ENCODE results near the gene TASP1. TPM values are rescaled to one million over a fixed set of nuclear protein-coding genes. Genes with fewer than 3 reads are reported as not detected.
"Not testable (repeated sequence)": the region's sequence is repeated elsewhere in the genome, so short reads cannot be mapped to it uniquely, and the experiment has no call there.

The TASP1 gene
- polyA plus RNA-seq, 3 donors: 2.3 to 3.3 (median 2.6) TPM

GRCh38 chr20:13382786-13383185 lies 255.9 kb downstream of the TASP1 start:
- H3K36me3 ChIP-seq (replicated peaks in 1 of 2; ENCODE audit: control insufficient read depth in 1 of 2, insufficient read depth in 2 of 2, low read length in 2 of 2): peaks cover 0 to 3% of the 10 kb centered on the region in 2 donors
- no peaks in the 10 kb centered on the region for H4K20me1 ChIP-seq (ENCODE audit: insufficient read depth, low read length)
- intact Hi-C loops (cut with micrococcal nuclease): no loop called here
- no peak overlapping the region for H3K4me3 ChIP-seq (replicated peaks in 1 of 3; ENCODE audit: low read depth in 2 of 3, low read length in 3 of 3)
- Mint-ChIP-seq H3K9me3 (peaks cover 23 to 44% (median 31%) of the 10 kb centered on the region in 7 donors), H3K4me3 (no peak overlapping the region), H3K27me3 (ENCODE audit: low read depth in 3 of 3) (peaks cover 0 to 3% (median 0%) of the 10 kb centered on the region in 3 donors), H3K36me3 (peaks cover 2 to 15% of the 10 kb centered on the region in 2 donors), H3K27ac (no peak overlapping the region), H3K4me1 (no peaks in the 10 kb centered on the region)
- no peak overlapping the region for H2AFZ ChIP-seq (ENCODE audit: insufficient read depth, low read depth, low read length, poor library complexity, severe bottlenecking)
- H3K27ac ChIP-seq (ENCODE audit: low read depth in 1 of 2, low read length in 2 of 2): no peak overlapping the region
- H3K9ac ChIP-seq (ENCODE audit: insufficient read depth, low read length, poor library complexity, severe bottlenecking): no peak overlapping the region
- no peaks in the 10 kb centered on the region for H3K79me2 ChIP-seq (ENCODE audit: insufficient read depth, low read length)
- no peaks in the 10 kb centered on the region for H3K4me1 ChIP-seq (ENCODE audit: control insufficient read depth in 1 of 2, insufficient read depth in 2 of 2, low read length in 2 of 2)
- TF ChIP-seq, protein P1, sequence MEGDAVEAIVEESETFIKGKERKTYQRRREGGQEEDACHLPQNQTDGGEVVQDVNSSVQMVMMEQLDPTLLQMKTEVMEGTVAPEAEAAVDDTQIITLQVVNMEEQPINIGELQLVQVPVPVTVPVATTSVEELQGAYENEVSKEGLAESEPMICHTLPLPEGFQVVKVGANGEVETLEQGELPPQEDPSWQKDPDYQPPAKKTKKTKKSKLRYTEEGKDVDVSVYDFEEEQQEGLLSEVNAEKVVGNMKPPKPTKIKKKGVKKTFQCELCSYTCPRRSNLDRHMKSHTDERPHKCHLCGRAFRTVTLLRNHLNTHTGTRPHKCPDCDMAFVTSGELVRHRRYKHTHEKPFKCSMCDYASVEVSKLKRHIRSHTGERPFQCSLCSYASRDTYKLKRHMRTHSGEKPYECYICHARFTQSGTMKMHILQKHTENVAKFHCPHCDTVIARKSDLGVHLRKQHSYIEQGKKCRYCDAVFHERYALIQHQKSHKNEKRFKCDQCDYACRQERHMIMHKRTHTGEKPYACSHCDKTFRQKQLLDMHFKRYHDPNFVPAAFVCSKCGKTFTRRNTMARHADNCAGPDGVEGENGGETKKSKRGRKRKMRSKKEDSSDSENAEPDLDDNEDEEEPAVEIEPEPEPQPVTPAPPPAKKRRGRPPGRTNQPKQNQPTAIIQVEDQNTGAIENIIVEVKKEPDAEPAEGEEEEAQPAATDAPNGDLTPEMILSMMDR (IDR thresholded peaks at IDR 0.05): no peak
- 86% methylated on average over 3 of the region's 3 CpGs for WGBS (ENCODE audit: insufficient coverage)
- H3K27me3 ChIP-seq (ENCODE audit: control insufficient read depth in 2 of 2, insufficient read depth in 2 of 2, low read length in 2 of 2): no peaks in the 10 kb centered on the region
- H3K4me2 ChIP-seq (replicated peaks; ENCODE audit: extremely low read depth, low read length, poor library complexity, severe bottlenecking): no peak overlapping the region
- H3K9me3 ChIP-seq (replicated peaks in 1 of 2; ENCODE audit: control insufficient read depth in 1 of 2, insufficient read depth in 1 of 2, low read length in 2 of 2): peaks cover 9 to 32% of the 10 kb centered on the region in 2 donors
- DNase-seq: no peak

- H3K27ac ChIP-seq (ENCODE audit: low read depth in 1 of 2, low read length in 2 of 2); H3K36me3 ChIP-seq (replicated peaks in 1 of 2; ENCODE audit: control insufficient read depth in 1 of 2, insufficient read depth in 2 of 2, low read length in 2 of 2); H2AFZ ChIP-seq (ENCODE audit: insufficient read depth, low read depth, low read length, poor library complexity, severe bottlenecking); H3K4me3 ChIP-seq (replicated peaks in 1 of 3; ENCODE audit: low read depth in 2 of 3, low read length in 3 of 3); H3K4me2 ChIP-seq (replicated peaks; ENCODE audit: extremely low read depth, low read length, poor library complexity, severe bottlenecking); H3K4me1 ChIP-seq (ENCODE audit: control insufficient read depth in 1 of 2, insufficient read depth in 2 of 2, low read length in 2 of 2); H3K79me2 ChIP-seq (ENCODE audit: insufficient read depth, low read length); H3K9ac ChIP-seq (ENCODE audit: insufficient read depth, low read length, poor library complexity, severe bottlenecking); H3K4me1 Mint-ChIP-seq; H4K20me1 ChIP-seq (ENCODE audit: insufficient read depth, low read length); H3K27me3 Mint-ChIP-seq (ENCODE audit: low read depth in 3 of 3); intact Hi-C loops (cut with micrococcal nuclease); H3K27me3 ChIP-seq (ENCODE audit: control insufficient read depth in 2 of 2, insufficient read depth in 2 of 2, low read length in 2 of 2); DNase-seq; H3K4me3 Mint-ChIP-seq; H3K36me3 Mint-ChIP-seq: not testable (repeated sequence)
- H3K27ac Mint-ChIP-seq: peak overlapping the region in 1 of 7 donors; percentile 27
- WGBS (ENCODE audit: insufficient coverage): 100% methylated on average over 6 of the region's 11 CpGs
- peaks cover 33 to 60% (median 38%) of the 10 kb centered on the region in 7 donors for H3K9me3 Mint-ChIP-seq
- peaks cover 9 to 32% of the 10 kb centered on the region in 2 donors for H3K9me3 ChIP-seq (replicated peaks in 1 of 2; ENCODE audit: control insufficient read depth in 1 of 2, insufficient read depth in 1 of 2, low read length in 2 of 2)
These were observed 258.1 kb downstream of the TASP1 start for GRCh38 chr20:13380497-13381229.
